Measurements from ENCODE around the gene AHDC1.

AHDC1 gene

GRCh38 chr1:27649306-27649635 is 45.3 kb upstream of the AHDC1 start:
- H3K9me3 Mint-ChIP-seq: no peaks in the 10 kb centered on the region
- H3K4me3 Mint-ChIP-seq: no peak overlapping the region
- no peaks in the 10 kb centered on the region for H3K27me3 Mint-ChIP-seq (ENCODE audit: low read depth)
- no peaks in the 10 kb centered on the region for H3K36me3 Mint-ChIP-seq (ENCODE audit: low read depth)
- H3K4me1 Mint-ChIP-seq: peaks cover 21% of the 10 kb centered on the region
- TF ChIP-seq CTCF (IDR thresholded peaks at IDR 0.05; ENCODE audit: unreplicated experiment in 3 of 3): no peak
- no peak overlapping the region for H3K27ac Mint-ChIP-seq

GRCh38 chr1:27648602-27649305 is 44.8 kb upstream of the AHDC1 start:
- no peak overlapping the region for H3K4me3 Mint-ChIP-seq
- TF ChIP-seq CTCF (IDR thresholded peaks at IDR 0.05; ENCODE audit: unreplicated experiment in 3 of 3): no peak
- H3K4me1 Mint-ChIP-seq: peaks cover 21% of the 10 kb centered on the region
- no peaks in the 10 kb centered on the region for H3K9me3 Mint-ChIP-seq
- no peaks in the 10 kb centered on the region for H3K36me3 Mint-ChIP-seq (ENCODE audit: low read depth)
- peaks cover 3% of the 10 kb centered on the region for H3K27me3 Mint-ChIP-seq (ENCODE audit: low read depth)
- H3K27ac Mint-ChIP-seq: no peak overlapping the region

DNA sequence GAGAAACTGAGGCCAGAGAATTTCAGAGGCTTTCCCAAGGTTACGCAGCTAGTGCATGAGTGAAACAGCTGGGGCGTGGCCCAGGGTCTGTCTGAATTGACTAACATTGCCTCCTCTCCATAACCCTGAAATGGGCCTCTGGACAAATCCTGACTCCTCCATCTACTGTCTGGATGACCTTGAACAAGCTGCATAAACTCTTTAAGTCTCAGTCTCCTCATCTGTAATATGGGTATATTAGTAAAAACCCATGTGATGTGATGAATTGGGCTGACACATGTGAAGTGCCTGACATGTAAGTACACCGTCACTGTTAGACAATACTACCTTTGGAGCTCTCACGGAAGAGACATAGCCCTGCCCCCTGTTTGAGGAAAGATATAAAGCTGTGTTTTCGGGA is 43.4 kb upstream of the AHDC1 start:
- Mint-ChIP-seq H3K9me3 (no peaks in the 10 kb centered on the region), H3K27ac (no peak overlapping the region), H3K27me3 (ENCODE audit: low read depth) (peaks cover 8% of the 10 kb centered on the region), H3K4me3 (no peak overlapping the region), H3K36me3 (ENCODE audit: low read depth) (no peaks in the 10 kb centered on the region), H3K4me1 (peaks cover 16% of the 10 kb centered on the region)
- no peak for TF ChIP-seq CTCF (IDR thresholded peaks at IDR 0.05; ENCODE audit: unreplicated experiment in 3 of 3)

DNA sequence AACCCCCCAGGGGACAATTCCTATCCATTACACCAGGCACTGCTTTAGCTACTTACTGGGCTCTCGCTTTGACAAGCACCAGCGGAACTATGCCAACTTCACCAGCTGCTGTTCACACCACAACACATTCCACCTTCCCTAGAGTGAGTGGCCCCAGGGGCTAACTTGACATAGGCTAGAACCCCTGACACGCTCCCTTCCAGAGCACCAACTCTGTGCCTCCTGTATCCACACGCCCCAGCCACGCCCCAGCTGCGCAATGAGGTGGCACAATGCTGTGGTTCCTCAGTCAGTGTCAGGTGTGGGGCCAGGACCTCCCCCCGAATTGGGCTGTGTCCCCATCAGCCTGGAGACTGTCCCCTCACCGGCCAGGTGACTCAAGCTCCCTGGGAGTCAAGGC is 42.7 kb upstream of the AHDC1 start:
- Mint-ChIP-seq H3K27ac (no peak overlapping the region), H3K4me3 (no peak overlapping the region), H3K36me3 (ENCODE audit: low read depth) (no peaks in the 10 kb centered on the region), H3K27me3 (ENCODE audit: low read depth) (peaks cover 8% of the 10 kb centered on the region), H3K4me1 (peaks cover 16% of the 10 kb centered on the region), H3K9me3 (no peaks in the 10 kb centered on the region)
- no peak for TF ChIP-seq CTCF (IDR thresholded peaks at IDR 0.05; ENCODE audit: unreplicated experiment in 3 of 3)

DNA sequence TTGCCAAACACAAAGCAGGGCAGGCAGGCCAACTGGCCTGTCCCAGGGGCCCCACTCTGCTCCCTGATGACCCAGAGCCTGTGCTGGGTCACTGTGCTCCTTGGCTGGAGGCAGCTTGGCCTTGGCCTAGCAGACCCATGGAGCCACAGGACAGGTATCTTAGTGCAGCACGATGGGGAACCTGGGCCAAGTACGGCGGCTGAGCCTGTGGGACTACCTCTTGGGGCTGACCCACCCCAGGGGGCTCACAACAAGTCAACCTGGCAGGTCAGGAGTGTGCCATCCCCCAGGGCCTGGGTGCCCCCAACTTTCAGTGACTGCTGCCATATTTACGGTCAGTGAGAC is 41.1 kb upstream of the AHDC1 start:
- Mint-ChIP-seq H3K4me3 (no peak overlapping the region), H3K9me3 (no peaks in the 10 kb centered on the region), H3K4me1 (peaks cover 4% of the 10 kb centered on the region), H3K27ac (no peak overlapping the region), H3K36me3 (ENCODE audit: low read depth) (no peaks in the 10 kb centered on the region), H3K27me3 (ENCODE audit: low read depth) (peaks cover 8% of the 10 kb centered on the region)
- no peak for TF ChIP-seq CTCF (IDR thresholded peaks at IDR 0.05; ENCODE audit: unreplicated experiment in 3 of 3)

DNA sequence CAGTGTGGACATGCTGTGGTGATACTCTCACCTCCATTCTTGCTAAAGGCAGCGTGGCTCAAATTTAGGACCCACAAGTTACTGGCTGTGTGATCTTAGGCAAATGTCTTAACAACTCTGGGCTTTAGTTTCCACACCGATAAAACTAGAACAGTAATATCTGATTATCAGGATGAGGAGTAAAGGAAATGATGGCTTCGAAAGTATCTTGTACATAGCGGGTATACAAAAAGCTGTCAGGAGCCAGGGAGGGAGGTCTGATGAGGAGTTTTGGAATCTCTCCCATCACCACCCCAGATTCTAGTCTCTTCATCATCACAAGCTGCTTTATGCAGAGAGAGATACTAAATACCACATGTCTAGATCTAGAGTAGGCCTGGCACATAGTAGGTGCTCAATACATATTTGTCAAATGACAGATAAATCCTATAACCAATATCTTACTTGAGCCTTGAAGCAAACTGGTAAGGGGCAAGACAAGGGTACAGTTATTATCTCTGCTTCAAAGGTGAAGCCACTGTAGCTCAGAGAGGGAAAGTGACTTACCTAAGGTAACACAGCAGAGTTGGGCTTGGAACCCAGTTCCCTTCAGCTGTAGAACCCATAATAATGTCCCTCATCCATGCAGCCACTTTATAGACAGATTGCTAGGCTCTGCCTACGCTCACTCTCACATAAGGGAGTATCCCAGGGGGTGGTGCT is 40.6 kb upstream of the AHDC1 start:
- no peaks in the 10 kb centered on the region for H3K36me3 Mint-ChIP-seq (ENCODE audit: low read depth)
- H3K27me3 Mint-ChIP-seq (ENCODE audit: low read depth): peaks cover 8% of the 10 kb centered on the region
- no peaks in the 10 kb centered on the region for H3K4me1 Mint-ChIP-seq
- no peak overlapping the region for H3K27ac Mint-ChIP-seq
- no peak overlapping the region for H3K4me3 Mint-ChIP-seq
- no peak for TF ChIP-seq CTCF (IDR thresholded peaks at IDR 0.05; ENCODE audit: unreplicated experiment in 3 of 3)
- H3K9me3 Mint-ChIP-seq: no peaks in the 10 kb centered on the region
